Panc1 (cell line): ENCODE measurements around the gene INSYN1.

Experiments used
- POLR2AphosphoS5 ChIP-seq: IDR thresholded peaks from 2 replicates; pipeline ENCODE4 v1.6.1; 2012; ENCODE audit warnings: mild to moderate bottlenecking, low read depth, low read length, moderate library complexity
- TCF7L2 ChIP-seq: IDR thresholded peaks from 2 replicates; pipeline ENCODE4 v1.6.1; 2011; ENCODE audit warnings: mild to moderate bottlenecking, low read depth, low read length, inconsistent platforms
- TF ChIP-seq, protein P1 (sequence below): fragments of 450-650 bp; IDR thresholded peaks from 2 replicates; pipeline ENCODE4 v1.5.1; 2017; ENCODE audit warnings: mild to moderate bottlenecking
- TF ChIP-seq, protein P2 (sequence below), 2 experiments: IDR thresholded peaks; 2 replicates each; pipeline ENCODE4 v1.6.1; 2011 to 2012; ENCODE audit warnings: low read depth in 2 of 2, control low read depth in 1 of 2, low read length in 1 of 2, mild to moderate bottlenecking in 1 of 2, moderate library complexity in 1 of 2; ENCODE audit not compliant: insufficient read depth in 1 of 2

DNA sequence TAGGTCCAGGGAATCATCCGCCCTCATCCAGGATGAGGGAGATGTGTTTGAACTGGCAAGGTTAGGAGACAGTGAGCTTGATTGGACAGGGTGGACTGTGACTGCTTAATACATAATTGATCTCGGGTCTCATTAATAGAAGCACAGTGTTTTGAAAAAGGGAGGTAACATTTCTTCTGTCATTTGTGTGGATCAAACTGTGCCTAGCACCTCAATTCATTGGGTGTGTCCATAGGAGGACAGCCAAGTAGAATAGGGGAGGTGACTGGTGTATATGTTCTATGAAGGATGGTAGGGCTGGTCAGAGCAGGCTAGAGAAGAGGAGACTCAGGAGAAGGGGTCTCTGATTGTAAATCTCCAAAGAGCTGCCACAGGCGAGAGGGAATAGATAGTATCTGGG, 2.8 kb upstream of the INSYN1 start:
- TF ChIP-seq, protein P1, sequence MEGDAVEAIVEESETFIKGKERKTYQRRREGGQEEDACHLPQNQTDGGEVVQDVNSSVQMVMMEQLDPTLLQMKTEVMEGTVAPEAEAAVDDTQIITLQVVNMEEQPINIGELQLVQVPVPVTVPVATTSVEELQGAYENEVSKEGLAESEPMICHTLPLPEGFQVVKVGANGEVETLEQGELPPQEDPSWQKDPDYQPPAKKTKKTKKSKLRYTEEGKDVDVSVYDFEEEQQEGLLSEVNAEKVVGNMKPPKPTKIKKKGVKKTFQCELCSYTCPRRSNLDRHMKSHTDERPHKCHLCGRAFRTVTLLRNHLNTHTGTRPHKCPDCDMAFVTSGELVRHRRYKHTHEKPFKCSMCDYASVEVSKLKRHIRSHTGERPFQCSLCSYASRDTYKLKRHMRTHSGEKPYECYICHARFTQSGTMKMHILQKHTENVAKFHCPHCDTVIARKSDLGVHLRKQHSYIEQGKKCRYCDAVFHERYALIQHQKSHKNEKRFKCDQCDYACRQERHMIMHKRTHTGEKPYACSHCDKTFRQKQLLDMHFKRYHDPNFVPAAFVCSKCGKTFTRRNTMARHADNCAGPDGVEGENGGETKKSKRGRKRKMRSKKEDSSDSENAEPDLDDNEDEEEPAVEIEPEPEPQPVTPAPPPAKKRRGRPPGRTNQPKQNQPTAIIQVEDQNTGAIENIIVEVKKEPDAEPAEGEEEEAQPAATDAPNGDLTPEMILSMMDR, result no peak
- TF ChIP-seq TCF7L2 (no peak), POLR2AphosphoS5 (no peak)
- TF ChIP-seq, protein P2, sequence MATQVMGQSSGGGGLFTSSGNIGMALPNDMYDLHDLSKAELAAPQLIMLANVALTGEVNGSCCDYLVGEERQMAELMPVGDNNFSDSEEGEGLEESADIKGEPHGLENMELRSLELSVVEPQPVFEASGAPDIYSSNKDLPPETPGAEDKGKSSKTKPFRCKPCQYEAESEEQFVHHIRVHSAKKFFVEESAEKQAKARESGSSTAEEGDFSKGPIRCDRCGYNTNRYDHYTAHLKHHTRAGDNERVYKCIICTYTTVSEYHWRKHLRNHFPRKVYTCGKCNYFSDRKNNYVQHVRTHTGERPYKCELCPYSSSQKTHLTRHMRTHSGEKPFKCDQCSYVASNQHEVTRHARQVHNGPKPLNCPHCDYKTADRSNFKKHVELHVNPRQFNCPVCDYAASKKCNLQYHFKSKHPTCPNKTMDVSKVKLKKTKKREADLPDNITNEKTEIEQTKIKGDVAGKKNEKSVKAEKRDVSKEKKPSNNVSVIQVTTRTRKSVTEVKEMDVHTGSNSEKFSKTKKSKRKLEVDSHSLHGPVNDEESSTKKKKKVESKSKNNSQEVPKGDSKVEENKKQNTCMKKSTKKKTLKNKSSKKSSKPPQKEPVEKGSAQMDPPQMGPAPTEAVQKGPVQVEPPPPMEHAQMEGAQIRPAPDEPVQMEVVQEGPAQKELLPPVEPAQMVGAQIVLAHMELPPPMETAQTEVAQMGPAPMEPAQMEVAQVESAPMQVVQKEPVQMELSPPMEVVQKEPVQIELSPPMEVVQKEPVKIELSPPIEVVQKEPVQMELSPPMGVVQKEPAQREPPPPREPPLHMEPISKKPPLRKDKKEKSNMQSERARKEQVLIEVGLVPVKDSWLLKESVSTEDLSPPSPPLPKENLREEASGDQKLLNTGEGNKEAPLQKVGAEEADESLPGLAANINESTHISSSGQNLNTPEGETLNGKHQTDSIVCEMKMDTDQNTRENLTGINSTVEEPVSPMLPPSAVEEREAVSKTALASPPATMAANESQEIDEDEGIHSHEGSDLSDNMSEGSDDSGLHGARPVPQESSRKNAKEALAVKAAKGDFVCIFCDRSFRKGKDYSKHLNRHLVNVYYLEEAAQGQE (IDR thresholded peaks at IDR 0.05; ENCODE audit: insufficient read depth in 1 of 2, low read depth in 2 of 2, low read length in 1 of 2), result no peak
